Neural progenitor cell (in vitro differentiated cells): ENCODE results near the gene CD2AP. TPM values are rescaled to one million over a fixed set of nuclear protein-coding genes. Genes with fewer than 3 reads are reported as not detected.

Experiments
- DNase-seq: peaks from one replicate; pipeline ENCODE4 v3.0.0-alpha.2; 2016; ENCODE audit warnings: low spot score
- H2AFZ ChIP-seq: fragments of 200-600 bp; sonication (generic); replicated peaks from 2 replicates; pipeline ENCODE4 v1.6.1; 2016; ENCODE audit warnings: antibody characterized with exemption
- H3F3A ChIP-seq: fragments of 200-600 bp; sonication (generic); 2 replicates; pipeline ENCODE4 v1.6.1; 2016; ENCODE audit warnings: antibody characterized with exemption, low read depth
- H3K27ac ChIP-seq: fragments of 200-600 bp; sonication (generic); 2 replicates; pipeline ENCODE4 v1.5.1; 2016; ENCODE audit warnings: mild to moderate bottlenecking
- H3K27me3 ChIP-seq: fragments of 200-600 bp; sonication (generic); 2 replicates; pipeline ENCODE4 v1.6.1; 2016; ENCODE audit warnings: mild to moderate bottlenecking, moderate library complexity
- H3K36me3 ChIP-seq: fragments of 200-600 bp; sonication (generic); 2 replicates; pipeline ENCODE4 v1.5.1; 2016
- H3K4me1 ChIP-seq: fragments of 200-600 bp; sonication (generic); 2 replicates; pipeline ENCODE4 v1.6.1; 2016; ENCODE audit warnings: mixed run types
- H3K4me2 ChIP-seq: fragments of 200-600 bp; sonication (generic); 2 replicates; pipeline ENCODE4 v1.6.1; 2016
- H3K4me3 ChIP-seq: fragments of 200-600 bp; sonication (generic); 2 replicates; pipeline ENCODE4 v1.5.1; 2016
- H3K79me2 ChIP-seq: fragments of 200-600 bp; sonication (generic); 2 replicates; pipeline ENCODE4 v1.6.1; 2016; ENCODE audit warnings: low read depth
- H3K9ac ChIP-seq: fragments of 200-600 bp; sonication (generic); 2 replicates; pipeline ENCODE4 v1.6.1; 2016
- H3K9me3 ChIP-seq: fragments of 200-600 bp; sonication (generic); 2 replicates; pipeline ENCODE4 v1.5.1; 2016; ENCODE audit warnings: low read depth
- H4K20me1 ChIP-seq: fragments of 200-600 bp; sonication (generic); 2 replicates; pipeline ENCODE4 v1.6.1; 2016; ENCODE audit warnings: low read depth
- H3K27ac Mint-ChIP-seq: 3 replicates; pipeline ENCODE4 v1.8.0; 2021; ENCODE audit warnings: mixed read lengths
- H3K27me3 Mint-ChIP-seq: 2 replicates; pipeline ENCODE4 v1.8.0; 2022; ENCODE audit warnings: low read depth, mild to moderate bottlenecking, inconsistent platforms, moderate library complexity, mixed read lengths; ENCODE audit not compliant: insufficient read depth
- H3K36me3 Mint-ChIP-seq: 3 replicates; pipeline ENCODE4 v1.8.0; 2021; ENCODE audit warnings: mixed read lengths
- H3K4me1 Mint-ChIP-seq: 3 replicates; pipeline ENCODE4 v1.8.0; 2021; ENCODE audit warnings: mixed read lengths
- H3K4me3 Mint-ChIP-seq: 3 replicates; pipeline ENCODE4 v1.8.0; 2021; ENCODE audit warnings: mild to moderate bottlenecking, moderate library complexity, mixed read lengths
- H3K9me3 Mint-ChIP-seq: 3 replicates; pipeline ENCODE4 v1.8.0; 2020; ENCODE audit warnings: mixed read lengths
- CTCF ChIP-seq: fragments of 200-600 bp; sonication (generic); IDR thresholded peaks from 2 replicates; pipeline ENCODE4 v1.5.1; 2017; ENCODE audit warnings: antibody characterized with exemption, mild to moderate bottlenecking
- EZH2 ChIP-seq: fragments of 200-600 bp; sonication (generic); IDR thresholded peaks from 2 replicates; pipeline ENCODE4 v1.6.1; 2017; ENCODE audit warnings: antibody characterized with exemption, mild to moderate bottlenecking, moderate library complexity
- EZH2phosphoT487 ChIP-seq: fragments of 200-600 bp; sonication (generic); IDR thresholded peaks from 2 replicates; pipeline ENCODE4 v1.6.1; 2017; ENCODE audit warnings: antibody characterized with exemption
- total RNA-seq: library from RNA; depleted of rRNA; stranded (reverse); fragments of >200 nt; gene quantifications from 2 replicates; pipeline ENCODE4 v1.2.3, GENCODE V29; 2015; ENCODE audit warnings: low replicate concordance

The CD2AP gene
- total RNA-seq, 1 donor from 2014 or later, result 55.3 TPM

GRCh38 chr6:47520282-47520681 lies 42.7 kb downstream of the CD2AP start:
- H2AFZ ChIP-seq, result no peak overlapping the region
- no peaks in the 10 kb centered on the region for H3K9me3 ChIP-seq
- TF ChIP-seq CTCF (no peak), EZH2phosphoT487 (no peak), EZH2 (no peak)
- no peak overlapping the region for H3K9ac ChIP-seq
- no peak overlapping the region for H3K27ac Mint-ChIP-seq
- H3K4me1 ChIP-seq, result no peaks in the 10 kb centered on the region
- no peaks in the 10 kb centered on the region for H3K27me3 Mint-ChIP-seq
- H3K36me3 ChIP-seq, result no peaks in the 10 kb centered on the region
- H3K9me3 Mint-ChIP-seq, result no peaks in the 10 kb centered on the region
- peaks cover 18% of the 10 kb centered on the region for H4K20me1 ChIP-seq
- no peak overlapping the region for H3K4me3 Mint-ChIP-seq
- no peaks in the 10 kb centered on the region for H3K4me1 Mint-ChIP-seq
- peaks cover 99% of the 10 kb centered on the region for H3K79me2 ChIP-seq
- no peak overlapping the region for H3K4me2 ChIP-seq
- H3F3A ChIP-seq, result no peaks in the 10 kb centered on the region
- DNase-seq, result no peak
- no peaks in the 10 kb centered on the region for H3K27me3 ChIP-seq
- H3K4me3 ChIP-seq, result no peak overlapping the region
- peaks cover 14% of the 10 kb centered on the region for H3K36me3 Mint-ChIP-seq
- no peak overlapping the region for H3K27ac ChIP-seq

- H3K36me3 Mint-ChIP-seq, result peaks cover 10% of the 10 kb centered on the region
- H4K20me1 ChIP-seq, result peaks cover 18% of the 10 kb centered on the region
- no peaks in the 10 kb centered on the region for H3K9me3 ChIP-seq
- no peak overlapping the region for H3K4me3 Mint-ChIP-seq
- H3K27me3 Mint-ChIP-seq, result no peaks in the 10 kb centered on the region
- H2AFZ ChIP-seq, result no peak overlapping the region
- H3K4me3 ChIP-seq, result no peak overlapping the region
- no peaks in the 10 kb centered on the region for H3K4me1 ChIP-seq
- H3K27ac Mint-ChIP-seq, result no peak overlapping the region
- H3K36me3 ChIP-seq, result no peaks in the 10 kb centered on the region
- H3F3A ChIP-seq, result no peaks in the 10 kb centered on the region
- TF ChIP-seq EZH2phosphoT487 (no peak), EZH2 (no peak), CTCF (no peak)
- H3K27ac ChIP-seq, result no peak overlapping the region
- H3K4me2 ChIP-seq, result no peak overlapping the region
- peaks cover under 1% of the 10 kb centered on the region for H3K9me3 Mint-ChIP-seq
- H3K4me1 Mint-ChIP-seq, result no peaks in the 10 kb centered on the region
- no peaks in the 10 kb centered on the region for H3K27me3 ChIP-seq
- DNase-seq, result no peak
- peaks cover 99% of the 10 kb centered on the region for H3K79me2 ChIP-seq
- H3K9ac ChIP-seq, result no peak overlapping the region
These were observed 44.4 kb downstream of the CD2AP start for GRCh38 chr6:47521961-47522360.

- no peak overlapping the region for H3K4me3 Mint-ChIP-seq
- H3K4me1 Mint-ChIP-seq, result no peaks in the 10 kb centered on the region
- no peak overlapping the region for H3K4me2 ChIP-seq
- H3K9me3 ChIP-seq, result no peaks in the 10 kb centered on the region
- TF ChIP-seq EZH2 (no peak), EZH2phosphoT487 (no peak), CTCF (no peak)
- no peak overlapping the region for H3K9ac ChIP-seq
- no peaks in the 10 kb centered on the region for H3K27me3 Mint-ChIP-seq
- H3K36me3 ChIP-seq, result no peaks in the 10 kb centered on the region
- peaks cover 4% of the 10 kb centered on the region for H3K9me3 Mint-ChIP-seq
- no peak for DNase-seq
- no peaks in the 10 kb centered on the region for H3K4me1 ChIP-seq
- no peak overlapping the region for H3K27ac ChIP-seq
- peaks cover 99% of the 10 kb centered on the region for H3K79me2 ChIP-seq
- H3K36me3 Mint-ChIP-seq, result peaks cover 18% of the 10 kb centered on the region
- H3K27me3 ChIP-seq, result no peaks in the 10 kb centered on the region
- no peak overlapping the region for H3K27ac Mint-ChIP-seq
- no peak overlapping the region for H2AFZ ChIP-seq
- H3K4me3 ChIP-seq, result no peak overlapping the region
- no peaks in the 10 kb centered on the region for H3F3A ChIP-seq
- H4K20me1 ChIP-seq, result peaks cover 10% of the 10 kb centered on the region
These were observed 46.7 kb downstream of the CD2AP start for GRCh38 chr6:47524136-47524845.
